ENCODE data around the gene HOXD10.

HOXD10 gene

DNA sequence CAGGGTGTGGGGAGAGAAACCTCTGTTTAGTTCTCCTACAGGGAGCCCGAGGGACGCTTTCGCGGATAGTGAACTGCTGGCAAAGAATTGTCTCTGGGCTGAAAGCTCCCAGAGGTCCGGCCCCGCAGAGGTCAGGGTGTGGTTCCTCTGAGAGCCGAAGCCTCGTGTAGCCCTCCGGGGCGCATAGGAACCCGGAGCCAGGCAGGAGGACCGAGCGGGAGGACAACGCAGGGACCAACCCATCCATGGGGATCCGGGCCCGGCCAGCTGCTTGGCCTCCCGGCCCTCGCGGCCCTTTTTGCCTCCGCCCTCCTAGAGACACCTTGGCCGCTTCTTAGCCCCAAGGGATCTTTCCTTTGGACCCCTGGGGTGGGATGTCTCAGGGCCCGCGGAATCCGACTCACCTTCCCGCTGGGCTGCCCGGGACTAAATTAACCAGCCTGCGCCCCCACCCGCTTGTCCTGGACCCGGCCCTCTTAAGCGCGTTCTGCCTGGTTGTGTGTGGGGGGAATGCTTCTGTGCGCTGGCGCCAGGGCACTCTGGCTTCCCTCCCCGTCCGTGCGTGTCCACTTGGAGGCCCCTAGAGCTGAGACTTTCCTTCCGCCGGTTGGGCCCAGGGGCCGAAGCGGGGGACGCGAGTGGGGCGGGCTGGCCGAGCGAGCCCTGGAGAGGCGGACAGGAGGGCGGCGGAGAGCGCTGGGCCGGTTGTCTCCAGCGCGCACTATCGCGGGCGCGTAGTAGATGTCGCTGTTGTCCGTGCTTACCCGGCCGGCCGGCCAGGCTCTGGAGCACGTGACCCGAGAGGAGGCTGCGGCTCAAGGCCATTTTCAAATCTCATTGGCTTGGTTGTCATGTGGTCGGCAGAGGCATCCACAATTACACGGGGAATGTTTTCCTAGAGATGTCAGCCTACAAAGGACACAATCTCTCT, at the start of gene HOXD10:
TSS of gene HOXD10 (plus strand) at position 896 of the 931 bp plus-strand sequence. CDS start 56 bp downstream, outside the sequence.
- no peak within 1 kb of the TSS for H3K27ac ChIP-seq
- TF ChIP-seq, protein P1, sequence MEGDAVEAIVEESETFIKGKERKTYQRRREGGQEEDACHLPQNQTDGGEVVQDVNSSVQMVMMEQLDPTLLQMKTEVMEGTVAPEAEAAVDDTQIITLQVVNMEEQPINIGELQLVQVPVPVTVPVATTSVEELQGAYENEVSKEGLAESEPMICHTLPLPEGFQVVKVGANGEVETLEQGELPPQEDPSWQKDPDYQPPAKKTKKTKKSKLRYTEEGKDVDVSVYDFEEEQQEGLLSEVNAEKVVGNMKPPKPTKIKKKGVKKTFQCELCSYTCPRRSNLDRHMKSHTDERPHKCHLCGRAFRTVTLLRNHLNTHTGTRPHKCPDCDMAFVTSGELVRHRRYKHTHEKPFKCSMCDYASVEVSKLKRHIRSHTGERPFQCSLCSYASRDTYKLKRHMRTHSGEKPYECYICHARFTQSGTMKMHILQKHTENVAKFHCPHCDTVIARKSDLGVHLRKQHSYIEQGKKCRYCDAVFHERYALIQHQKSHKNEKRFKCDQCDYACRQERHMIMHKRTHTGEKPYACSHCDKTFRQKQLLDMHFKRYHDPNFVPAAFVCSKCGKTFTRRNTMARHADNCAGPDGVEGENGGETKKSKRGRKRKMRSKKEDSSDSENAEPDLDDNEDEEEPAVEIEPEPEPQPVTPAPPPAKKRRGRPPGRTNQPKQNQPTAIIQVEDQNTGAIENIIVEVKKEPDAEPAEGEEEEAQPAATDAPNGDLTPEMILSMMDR (IDR thresholded peaks at IDR 0.05), result no peak
- no peak within 1 kb of the TSS for H3K4me3 ChIP-seq
- DNase-seq (ENCODE audit: low spot score), result no peak

DNA sequence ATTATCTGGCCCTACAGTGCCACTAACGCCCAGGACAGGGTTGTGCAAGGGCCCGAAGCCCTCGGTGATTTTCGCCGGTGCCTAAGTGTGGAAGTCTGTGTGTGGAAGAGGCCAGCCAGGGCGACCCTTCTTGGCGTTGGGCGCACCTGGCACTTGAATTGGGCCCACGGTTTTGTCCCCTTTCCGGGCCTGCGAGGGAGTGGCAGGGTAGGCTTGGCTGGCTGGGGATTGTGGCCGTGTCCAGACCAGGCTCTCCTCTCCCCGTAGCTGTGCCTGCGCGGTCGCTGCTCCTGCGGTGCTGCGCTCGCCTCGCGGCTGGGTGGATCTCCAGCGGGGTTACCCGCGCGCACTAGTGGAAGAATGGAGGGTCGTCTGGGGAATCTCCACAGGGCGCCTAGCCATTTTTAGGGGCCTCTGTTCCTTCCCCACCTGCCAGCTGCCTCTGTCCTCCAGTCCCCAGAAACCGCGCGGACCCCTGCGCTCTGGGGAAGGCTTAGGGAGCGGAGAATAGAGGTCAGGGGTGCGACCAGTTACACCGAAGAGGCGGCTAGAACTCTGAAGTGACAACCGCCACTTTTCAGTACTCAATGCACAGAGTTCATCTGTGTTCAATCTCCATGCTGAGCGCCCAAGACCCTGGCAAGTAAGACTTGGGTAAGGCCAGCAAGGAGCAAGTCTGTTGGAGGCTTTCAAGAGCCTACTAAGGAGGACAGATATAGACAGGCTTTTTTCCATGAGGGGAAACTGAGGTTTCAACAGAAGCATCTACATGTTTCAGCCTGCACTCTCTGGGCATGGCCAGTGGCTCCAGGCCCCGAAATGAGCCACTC, 48.8 kb upstream of the HOXD10 start:
- TF ChIP-seq, protein P1 (IDR thresholded peaks at IDR 0.05), result no peak
- DNase-seq (ENCODE audit: low spot score), result no peak

DNA sequence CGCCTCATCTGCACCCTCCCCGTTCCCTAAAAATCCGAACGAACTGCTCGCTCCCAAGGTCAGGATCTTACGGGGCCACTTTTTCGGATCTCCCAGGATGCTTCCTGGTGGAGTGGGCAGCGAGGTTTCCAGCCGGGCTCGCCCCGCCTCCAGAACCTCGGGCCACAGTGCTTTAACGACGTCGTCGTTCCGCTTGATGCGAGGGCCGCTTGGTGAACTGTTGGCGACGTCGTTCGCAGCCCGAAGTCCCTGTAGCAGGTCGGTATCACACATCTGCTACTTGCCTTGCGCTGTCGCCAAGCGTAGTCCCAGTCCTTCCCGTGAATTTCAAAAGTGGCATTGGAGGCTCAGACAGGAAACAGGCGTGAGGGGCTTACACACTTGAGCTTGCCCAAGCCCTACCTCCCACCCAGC, 48.2 kb upstream of the HOXD10 start:
- H3K4me3 ChIP-seq, result peak overlapping the region; percentile 56
- H3K27ac ChIP-seq, result no peak overlapping the region
- TF ChIP-seq, protein P1 (IDR thresholded peaks at IDR 0.05), result no peak
- no peak for DNase-seq (ENCODE audit: low spot score)

More for the DNA sequence above, 48.8 kb upstream of the HOXD10 start:
- no peak overlapping the region for H3K27ac ChIP-seq
- peak overlapping the region; percentile 56 for H3K4me3 ChIP-seq

DNA sequence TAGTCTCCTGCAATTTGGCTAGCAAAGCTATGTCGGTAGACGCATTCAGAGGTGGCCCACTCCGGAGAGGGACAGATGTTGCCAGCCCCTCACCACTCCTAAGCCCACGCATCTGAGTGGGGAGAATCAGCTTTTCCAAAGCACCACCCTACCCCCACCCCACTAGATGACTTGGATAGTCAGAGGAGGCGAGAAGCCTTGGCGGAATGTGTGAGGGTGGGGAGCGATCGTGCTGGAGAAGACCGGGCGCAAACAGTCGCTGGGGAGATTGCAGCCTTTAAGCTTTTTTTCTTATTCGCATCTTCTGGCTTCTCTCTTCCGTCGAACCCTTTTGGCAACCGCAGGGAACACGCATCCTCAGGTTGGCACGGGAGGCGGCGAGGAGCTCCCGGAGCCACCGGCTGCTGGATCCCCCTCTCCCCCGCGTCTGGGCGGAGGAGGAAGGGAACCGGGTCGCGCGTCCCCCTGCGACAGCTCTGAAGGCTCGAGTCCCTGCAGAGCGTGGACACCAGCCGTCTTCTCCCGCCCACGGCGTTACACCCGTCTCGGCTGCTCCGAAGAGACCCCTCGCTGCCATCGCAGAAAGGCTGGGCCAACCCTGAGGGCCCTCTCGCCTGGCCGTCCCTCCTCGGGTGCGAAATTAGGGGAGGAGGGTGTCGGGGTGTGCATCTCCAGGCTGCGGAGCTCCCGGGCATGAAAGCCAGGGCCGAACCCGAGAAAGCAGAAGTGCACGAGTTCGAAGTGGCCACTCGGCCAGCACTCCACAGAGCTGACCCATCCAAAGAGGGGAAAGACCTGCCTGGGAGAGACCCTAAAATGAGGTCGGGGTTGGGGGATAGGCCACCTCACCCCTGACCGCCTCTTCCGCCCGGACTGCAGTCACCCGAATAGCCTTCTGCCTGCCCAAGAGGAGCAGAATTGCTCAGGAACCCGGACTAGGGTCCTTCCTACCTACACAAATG, 45.0 kb upstream of the HOXD10 start:
- DNase-seq (ENCODE audit: low spot score), result peak; percentile 69
- Histone ChIP-seq H3K27ac (no peak overlapping the region), H3K4me3 (no peak overlapping the region)
- TF ChIP-seq, protein P1 (IDR thresholded peaks at IDR 0.05), result no peak

DNA sequence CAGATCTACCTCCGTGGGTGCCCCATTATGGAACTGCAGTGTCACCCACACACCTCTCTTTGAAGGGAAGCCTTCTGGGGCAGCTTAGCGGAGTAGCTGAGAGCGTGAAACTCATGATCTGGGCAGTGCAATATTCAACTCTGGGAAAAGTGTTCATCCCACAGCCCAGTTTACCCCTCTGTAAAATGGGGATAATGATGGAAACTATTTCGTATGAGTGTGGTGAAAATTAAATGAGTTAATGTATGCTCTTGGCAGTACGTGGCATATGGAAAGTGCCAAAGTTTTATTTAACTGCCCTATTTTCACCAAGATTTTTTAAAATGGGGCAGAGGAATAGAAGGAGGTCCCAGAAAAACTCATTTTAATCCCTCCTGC, 44.3 kb upstream of the HOXD10 start:
- no peak overlapping the region for H3K4me3 ChIP-seq
- DNase-seq (ENCODE audit: low spot score), result no peak
- H3K27ac ChIP-seq, result no peak overlapping the region
- TF ChIP-seq, protein P1 (IDR thresholded peaks at IDR 0.05), result no peak
